Activated naive CD8-positive, alpha-beta T cell treated with anti-CD3 and anti-CD28 coated beads, Interleukin-2, amount 10 ng/mL, durations not matched to agents 7 days and 5 days (primary cell): ENCODE measurements around the gene C1QB. TPM values are rescaled to one million over a fixed set of nuclear protein-coding genes. Genes with fewer than 3 reads are reported as not detected.

ENCODE experiments used
- ATAC-seq: fragments of 150-1000 bp; cut with Tn5 transposase; one replicate; pipeline ENCODE4 v1.10.0; 2021; ENCODE audit warnings: low read depth, moderate library complexity
- POLR2A ChIA-PET: fragments of 350-600 bp; sonication (Branson Sonifier 250); formaldehyde crosslinking; loops from one replicate; lab custom pipeline; 2021; ENCODE audit warnings: antibody characterized with exemption; lab: Charles Lee
- DNase-seq: peaks from one replicate; pipeline ENCODE4 v3.0.0; 2021
- H3K27ac Mint-ChIP-seq: one replicate; pipeline ENCODE4 v1.8.0; 2022; ENCODE audit warnings: mild to moderate bottlenecking, mixed read lengths
- H3K27me3 Mint-ChIP-seq: one replicate; pipeline ENCODE4 v1.8.0; 2022; ENCODE audit warnings: mild to moderate bottlenecking, moderate library complexity, mixed read lengths
- H3K36me3 Mint-ChIP-seq: one replicate; pipeline ENCODE4 v1.8.0; 2021; ENCODE audit warnings: mild to moderate bottlenecking, mixed read lengths
- H3K4me1 Mint-ChIP-seq: one replicate; pipeline ENCODE4 v1.8.0; 2021; ENCODE audit warnings: mixed read lengths
- H3K4me3 Mint-ChIP-seq: one replicate; pipeline ENCODE4 v1.8.0; 2022; ENCODE audit warnings: mild to moderate bottlenecking, moderate library complexity, mixed read lengths
- H3K9me3 Mint-ChIP-seq: one replicate; pipeline ENCODE4 v1.8.0; 2021; ENCODE audit warnings: mixed read lengths
- total RNA-seq, 2 experiments: library from RNA; stranded (reverse); gene quantifications; one replicate each; pipeline ENCODE4 v1.2.3, GENCODE V29; 2021

The C1QB gene
- total RNA-seq, 2 experiments from 2014 or later, result 0.50 to 0.79 TPM

DNA sequence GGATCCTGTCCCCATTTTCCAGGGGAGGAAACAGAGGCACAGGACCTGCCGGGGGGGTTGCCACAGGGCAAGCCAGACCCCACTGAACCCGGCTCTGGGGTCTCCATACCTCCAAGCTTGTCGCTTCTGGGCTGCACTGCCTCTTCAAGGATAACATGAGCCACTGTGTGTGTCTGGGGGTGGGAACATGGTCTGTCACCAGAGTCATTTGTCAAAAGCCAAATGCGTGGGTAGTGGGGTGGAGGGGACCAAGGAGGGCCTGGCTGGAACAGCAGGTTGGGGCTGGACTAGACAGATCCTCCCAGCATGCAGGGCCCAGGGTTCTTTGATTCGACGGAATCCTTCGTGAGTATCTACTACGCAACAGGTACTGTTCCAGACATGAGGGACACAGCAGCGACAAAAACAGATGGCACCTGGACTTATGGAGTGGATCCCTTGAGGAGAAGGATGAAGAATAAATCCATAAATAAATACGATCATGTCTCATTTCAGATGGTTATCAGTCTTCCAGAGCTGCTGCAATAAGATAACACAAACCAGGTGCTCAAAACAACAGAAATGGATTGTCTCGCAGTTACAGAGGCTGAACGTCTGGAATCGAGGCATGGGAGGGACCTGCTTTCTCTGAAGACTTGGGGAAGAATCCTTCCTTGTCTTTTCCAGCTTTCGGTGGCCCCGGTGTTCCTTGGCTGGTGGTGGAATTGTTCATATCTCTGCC, 28.7 kb downstream of the C1QB start:
- no peak for DNase-seq
- H3K4me1 Mint-ChIP-seq, result no peaks in the 10 kb centered on the region

GRCh38 chr1:22683547-22683946, 30.5 kb downstream of the C1QB start:
- ATAC-seq, result no peak
- H3K4me3 Mint-ChIP-seq, result no peak overlapping the region

More for the DNA sequence above, 28.7 kb downstream of the C1QB start:
- Mint-ChIP-seq H3K27ac (no peak overlapping the region), H3K4me3 (no peak overlapping the region), H3K27me3 (no peaks in the 10 kb centered on the region), H3K9me3 (no peaks in the 10 kb centered on the region), H3K36me3 (no peaks in the 10 kb centered on the region)
- POLR2A ChIA-PET, result no interaction called here
- ATAC-seq, result no peak

DNA sequence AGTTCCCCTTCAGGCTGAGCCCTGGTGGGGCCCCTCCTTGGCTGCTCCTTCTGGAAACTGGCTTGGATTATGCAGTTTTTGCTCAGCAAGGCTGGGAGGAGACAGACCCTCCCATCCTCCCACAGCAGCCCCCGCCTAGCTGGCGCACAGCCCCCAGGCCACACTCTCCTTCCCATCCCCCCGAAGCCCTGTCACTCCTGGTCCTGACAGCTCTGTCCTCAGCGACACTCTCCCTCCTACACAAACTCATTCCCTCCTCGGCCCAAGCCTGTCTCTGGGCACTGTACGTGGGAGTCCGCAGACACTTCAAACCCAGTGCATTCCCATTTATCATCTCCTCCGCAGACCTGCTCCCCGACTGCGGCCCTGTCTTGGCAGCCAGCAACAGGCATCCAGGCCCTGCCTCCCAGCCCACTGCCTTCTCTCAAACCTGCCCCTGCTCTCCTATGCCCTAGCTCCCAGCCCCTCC, 32.6 kb downstream of the C1QB start:
- Mint-ChIP-seq H3K4me3 (no peak overlapping the region), H3K27ac (no peak overlapping the region), H3K9me3 (no peaks in the 10 kb centered on the region), H3K36me3 (no peaks in the 10 kb centered on the region), H3K4me1 (no peaks in the 10 kb centered on the region), H3K27me3 (peaks cover 3% of the 10 kb centered on the region)
- ATAC-seq, result no peak
- DNase-seq, result no peak
- POLR2A ChIA-PET, result no interaction called here

More at GRCh38 chr1:22683547-22683946, 30.5 kb downstream of the C1QB start:
- Mint-ChIP-seq H3K9me3 (no peaks in the 10 kb centered on the region), H3K36me3 (no peaks in the 10 kb centered on the region), H3K27me3 (peaks cover 3% of the 10 kb centered on the region), H3K4me1 (no peaks in the 10 kb centered on the region), H3K27ac (no peak overlapping the region)
- POLR2A ChIA-PET, result no interaction called here
- no peak for DNase-seq

DNA sequence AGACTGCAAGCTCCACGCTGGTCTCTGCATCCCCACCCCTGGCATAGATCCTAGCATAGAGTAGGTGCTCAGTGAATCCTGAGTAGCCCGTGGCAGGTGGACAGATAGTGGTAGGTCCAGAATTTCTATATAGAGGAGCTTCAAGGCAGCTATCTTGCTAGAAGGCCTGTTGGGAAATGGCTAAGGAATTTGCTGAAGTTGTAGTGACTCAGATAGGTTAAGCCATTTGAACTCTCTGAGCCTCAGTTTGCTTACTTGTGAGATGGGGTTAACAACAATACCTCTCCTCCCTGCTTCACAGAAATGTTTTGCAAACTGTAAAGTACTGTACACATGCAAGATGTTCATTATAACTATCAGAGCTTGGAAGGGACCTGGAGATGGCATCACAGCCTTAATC, 34.2 kb downstream of the C1QB start:
- no peak for ATAC-seq
- Mint-ChIP-seq H3K36me3 (no peaks in the 10 kb centered on the region), H3K27ac (no peak overlapping the region), H3K4me1 (no peaks in the 10 kb centered on the region), H3K4me3 (no peak overlapping the region), H3K27me3 (peaks cover 3% of the 10 kb centered on the region), H3K9me3 (no peaks in the 10 kb centered on the region)
- DNase-seq, result no peak
- POLR2A ChIA-PET, result no interaction called here

DNA sequence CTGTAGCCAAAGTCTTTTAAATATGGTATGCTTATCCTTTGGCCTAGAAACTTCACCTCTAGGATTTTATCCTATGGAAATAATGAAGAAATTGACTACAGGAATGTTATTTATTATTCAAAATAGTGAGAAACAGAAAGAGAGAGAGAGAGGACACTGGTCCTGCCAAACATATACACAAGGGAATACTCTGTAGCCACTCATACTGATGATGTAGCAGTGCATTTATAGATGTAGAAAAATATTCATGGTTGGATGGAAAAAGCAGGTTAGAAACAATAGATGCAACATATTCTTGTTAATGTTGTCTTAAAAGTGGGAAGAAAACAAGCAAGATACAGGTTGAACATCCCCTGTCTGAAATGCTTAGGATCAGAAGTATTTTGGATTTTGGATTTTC, 35.4 kb downstream of the C1QB start:
- H3K9me3 Mint-ChIP-seq, result no peaks in the 10 kb centered on the region
- H3K27me3 Mint-ChIP-seq, result peaks cover 9% of the 10 kb centered on the region
- DNase-seq, result no peak
- no peak overlapping the region for H3K27ac Mint-ChIP-seq
- no peaks in the 10 kb centered on the region for H3K36me3 Mint-ChIP-seq
- H3K4me1 Mint-ChIP-seq, result no peaks in the 10 kb centered on the region
- H3K4me3 Mint-ChIP-seq, result no peak overlapping the region
- POLR2A ChIA-PET, result no interaction called here
- no peak for ATAC-seq

- Mint-ChIP-seq H3K27ac (no peak overlapping the region), H3K9me3 (no peaks in the 10 kb centered on the region), H3K4me3 (no peak overlapping the region), H3K4me1 (no peaks in the 10 kb centered on the region), H3K27me3 (peaks cover 9% of the 10 kb centered on the region), H3K36me3 (no peaks in the 10 kb centered on the region)
- POLR2A ChIA-PET, result no interaction called here
- DNase-seq, result no peak
- no peak for ATAC-seq
Observed at GRCh38 chr1:22689505-22689904, 36.5 kb downstream of the C1QB start.

DNA sequence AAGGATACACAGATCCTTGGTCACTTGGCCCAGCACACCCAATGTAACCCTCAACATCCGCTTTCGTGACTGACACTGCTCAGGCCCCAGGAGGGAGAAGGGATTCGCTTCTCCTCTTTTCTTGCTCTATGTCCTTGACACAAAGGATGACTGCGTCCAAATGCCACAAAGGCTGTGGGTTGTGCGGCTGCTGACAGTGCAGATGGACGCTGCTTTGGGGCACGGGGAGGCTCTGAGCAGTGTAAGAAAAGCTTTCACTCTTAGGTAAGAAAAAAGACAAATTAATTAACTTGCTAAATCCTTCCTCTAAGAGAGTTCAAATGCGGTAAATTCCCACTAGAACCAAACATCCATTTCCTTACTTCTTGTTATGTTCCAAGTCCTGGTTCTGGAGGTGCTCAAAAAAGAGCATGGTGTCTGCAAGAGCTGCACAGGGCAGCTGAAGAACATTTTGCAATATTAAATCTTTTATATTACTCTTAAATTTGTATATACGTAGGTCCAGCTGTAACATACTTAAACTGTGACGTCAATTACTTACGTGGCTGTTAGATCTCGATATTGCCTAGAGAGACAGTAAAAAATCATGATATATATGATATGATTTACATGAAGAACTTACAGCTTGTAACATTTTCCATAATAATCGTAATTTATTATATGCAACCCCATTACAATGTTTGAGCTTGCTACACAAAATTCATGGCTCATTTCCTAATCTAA, 38.2 kb downstream of the C1QB start:
- H3K36me3 Mint-ChIP-seq, result no peaks in the 10 kb centered on the region
- no peak overlapping the region for H3K27ac Mint-ChIP-seq
- no peak for DNase-seq
- H3K4me3 Mint-ChIP-seq, result no peak overlapping the region
- peaks cover 9% of the 10 kb centered on the region for H3K27me3 Mint-ChIP-seq
- no peaks in the 10 kb centered on the region for H3K4me1 Mint-ChIP-seq
- ATAC-seq, result no peak
- no peaks in the 10 kb centered on the region for H3K9me3 Mint-ChIP-seq
- POLR2A ChIA-PET, result no interaction called here

- POLR2A ChIA-PET, result no interaction called here
- H3K27me3 Mint-ChIP-seq, result peaks cover 6% of the 10 kb centered on the region
Observed at GRCh38 chr1:22694172-22694571, 41.1 kb downstream of the C1QB start.

GRCh38 chr1:22696610-22697009, 43.6 kb downstream of the C1QB start:
- DNase-seq (no peak), ATAC-seq (no peak)
- Mint-ChIP-seq H3K36me3 (no peaks in the 10 kb centered on the region), H3K4me1 (no peaks in the 10 kb centered on the region), H3K27ac (no peak overlapping the region), H3K9me3 (no peaks in the 10 kb centered on the region), H3K4me3 (no peak overlapping the region), H3K27me3 (peaks cover 6% of the 10 kb centered on the region)
- POLR2A ChIA-PET, result no interaction called here

More at GRCh38 chr1:22694172-22694571, 41.1 kb downstream of the C1QB start:
- DNase-seq (no peak), ATAC-seq (no peak)
- no peak overlapping the region for H3K4me3 Mint-ChIP-seq
- no peaks in the 10 kb centered on the region for H3K36me3 Mint-ChIP-seq
- no peaks in the 10 kb centered on the region for H3K4me1 Mint-ChIP-seq
- no peak overlapping the region for H3K27ac Mint-ChIP-seq
- no peaks in the 10 kb centered on the region for H3K9me3 Mint-ChIP-seq

DNA sequence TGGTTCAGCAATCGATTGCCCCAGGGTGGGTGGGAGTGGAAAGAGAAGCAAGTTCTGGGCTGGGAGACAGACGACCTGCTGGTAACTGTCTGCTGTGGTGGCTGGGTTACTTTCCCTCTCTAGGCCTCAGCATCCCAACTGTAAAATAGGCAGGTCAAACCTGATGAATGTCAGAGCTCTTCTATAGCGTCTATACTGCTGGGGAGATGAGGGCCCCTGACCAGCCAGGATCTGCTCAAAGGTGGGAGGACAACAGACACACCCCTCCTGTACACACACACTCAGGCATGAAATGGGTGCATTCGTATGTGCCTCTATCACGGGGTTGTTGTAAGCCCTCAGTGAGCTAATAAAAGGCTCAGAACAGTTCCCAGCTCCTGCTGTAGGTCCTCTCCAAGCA, 44.9 kb downstream of the C1QB start:
- no peaks in the 10 kb centered on the region for H3K36me3 Mint-ChIP-seq
- H3K9me3 Mint-ChIP-seq, result no peaks in the 10 kb centered on the region
- H3K4me3 Mint-ChIP-seq, result no peak overlapping the region
- DNase-seq (no peak), ATAC-seq (no peak)
- H3K27me3 Mint-ChIP-seq, result no peaks in the 10 kb centered on the region
- no peaks in the 10 kb centered on the region for H3K4me1 Mint-ChIP-seq
- POLR2A ChIA-PET, result no interaction called here
- H3K27ac Mint-ChIP-seq, result no peak overlapping the region

- no peak for ATAC-seq
- Mint-ChIP-seq H3K4me1 (no peaks in the 10 kb centered on the region), H3K27me3 (no peaks in the 10 kb centered on the region), H3K9me3 (no peaks in the 10 kb centered on the region), H3K36me3 (no peaks in the 10 kb centered on the region), H3K4me3 (no peak overlapping the region), H3K27ac (no peak overlapping the region)
- no peak for DNase-seq
- POLR2A ChIA-PET, result no interaction called here
Observed at GRCh38 chr1:22699681-22700520, 46.9 kb downstream of the C1QB start.

DNA sequence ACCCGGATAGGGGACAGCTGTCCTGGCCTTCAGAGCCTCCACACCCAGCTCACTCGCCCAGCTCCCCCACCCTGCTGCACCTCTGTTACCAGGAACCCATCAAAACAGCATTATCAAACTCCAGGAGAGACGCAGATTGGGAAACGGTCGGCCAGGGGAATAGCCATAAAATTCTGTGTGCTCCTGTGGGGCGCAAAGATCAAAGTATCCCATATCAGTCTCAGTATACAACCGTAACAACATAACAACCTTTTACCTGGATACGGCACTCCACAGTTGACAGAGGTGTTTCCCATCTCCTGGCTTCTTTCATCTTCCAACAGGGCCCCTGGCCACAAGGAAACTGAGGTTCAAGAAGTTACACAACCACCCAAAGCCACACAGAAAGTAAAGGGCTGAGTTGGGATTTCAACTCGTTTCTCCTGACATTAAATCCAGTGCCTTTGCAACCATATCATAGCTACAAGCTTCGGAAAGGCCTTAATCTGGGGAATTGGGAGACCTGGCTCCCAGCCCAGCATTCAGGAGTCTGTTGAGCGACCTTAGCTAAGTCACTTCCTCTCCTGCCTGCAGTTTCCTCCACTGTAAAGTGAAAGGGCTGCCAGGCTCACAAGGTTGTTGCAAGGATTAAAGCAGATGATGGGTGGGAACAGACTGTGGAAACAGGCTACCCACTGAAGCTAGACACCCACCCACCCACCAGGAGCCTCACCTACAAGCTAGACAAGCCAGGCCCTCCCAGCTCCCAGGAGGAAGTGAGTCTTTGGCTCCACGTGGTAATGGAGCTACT, 49.5 kb downstream of the C1QB start:
- ATAC-seq, result no peak

More for the DNA sequence above, 49.5 kb downstream of the C1QB start:
- Mint-ChIP-seq H3K27ac (no peak overlapping the region), H3K4me3 (no peak overlapping the region), H3K9me3 (no peaks in the 10 kb centered on the region), H3K27me3 (peaks cover 4% of the 10 kb centered on the region), H3K4me1 (no peaks in the 10 kb centered on the region), H3K36me3 (no peaks in the 10 kb centered on the region)
- DNase-seq, result no peak
- POLR2A ChIA-PET, result no interaction called here
